ENCODE data around the gene BIK.
"Not testable (repeated sequence)": the region's sequence is repeated elsewhere in the genome, so short reads cannot be mapped to it uniquely, and the experiment has no call there.

BIK gene

DNA sequence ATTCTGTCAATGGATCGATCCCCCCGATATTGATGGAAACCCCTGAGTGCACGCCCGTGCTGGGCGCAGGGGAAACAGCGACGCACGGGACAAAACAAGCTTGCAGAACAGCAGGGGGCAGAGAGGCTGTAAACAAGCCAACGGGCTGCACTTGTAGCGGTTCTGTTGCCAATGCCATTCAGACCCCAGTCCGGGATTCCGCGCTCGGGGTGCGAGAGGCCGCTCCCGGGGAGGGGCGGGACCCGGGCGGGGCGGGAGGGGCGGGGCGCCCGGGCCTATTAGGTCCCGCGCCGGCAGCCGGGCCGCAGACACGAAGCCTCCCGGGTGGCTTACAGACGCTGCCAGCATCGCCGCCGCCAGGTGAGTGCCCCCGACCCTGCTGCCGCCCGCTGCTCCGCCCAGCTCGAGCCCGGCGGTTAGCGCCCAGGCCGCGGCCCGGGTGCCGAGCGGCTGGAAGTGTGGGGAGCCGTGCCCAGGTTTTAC, at the start of gene BIK:
BIK (plus strand) TSS at position 307 of the 483 bp plus-strand sequence. CDS start 13,273 bp downstream, outside the sequence.
- DNase-seq (ENCODE audit: low spot score): peak; percentile 82

- DNase-seq (ENCODE audit: low spot score): no peak
These were observed 44.4 kb upstream of the BIK start for GRCh38 chr22:43066134-43066533.

DNA sequence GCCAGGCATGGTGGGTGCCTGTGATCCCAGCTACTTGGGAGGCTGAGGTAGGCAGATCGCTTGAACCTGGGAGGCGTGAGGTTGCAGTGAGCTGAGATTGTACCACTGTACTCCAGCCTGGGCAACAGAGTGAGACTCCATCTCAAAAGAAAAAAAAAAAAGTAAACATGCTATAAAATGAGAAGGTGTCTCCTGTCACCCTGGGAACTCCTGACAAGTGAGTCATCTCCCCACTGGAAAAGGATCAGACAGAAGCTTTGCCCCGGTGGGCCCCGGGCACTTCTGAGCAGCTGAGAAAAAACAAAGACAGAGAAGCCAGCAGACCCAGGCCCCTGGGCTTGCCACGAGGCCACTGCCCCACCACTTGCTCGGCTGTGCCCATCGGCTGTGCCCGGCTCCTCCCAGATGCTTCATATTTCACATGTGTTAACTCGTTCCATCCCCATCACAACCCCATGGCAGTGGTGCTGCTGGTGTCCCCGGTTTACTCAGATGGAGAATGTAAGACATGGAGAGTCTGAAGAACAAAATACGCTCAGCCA, 43.6 kb upstream of the BIK start:
- no peak for DNase-seq (ENCODE audit: low spot score)

- no peak for DNase-seq (ENCODE audit: low spot score)
These were observed 33.3 kb upstream of the BIK start for GRCh38 chr22:43077121-43077877.

GRCh38 chr22:43078522-43078921, 32.0 kb upstream of the BIK start:
- DNase-seq (ENCODE audit: low spot score): no peak

DNA sequence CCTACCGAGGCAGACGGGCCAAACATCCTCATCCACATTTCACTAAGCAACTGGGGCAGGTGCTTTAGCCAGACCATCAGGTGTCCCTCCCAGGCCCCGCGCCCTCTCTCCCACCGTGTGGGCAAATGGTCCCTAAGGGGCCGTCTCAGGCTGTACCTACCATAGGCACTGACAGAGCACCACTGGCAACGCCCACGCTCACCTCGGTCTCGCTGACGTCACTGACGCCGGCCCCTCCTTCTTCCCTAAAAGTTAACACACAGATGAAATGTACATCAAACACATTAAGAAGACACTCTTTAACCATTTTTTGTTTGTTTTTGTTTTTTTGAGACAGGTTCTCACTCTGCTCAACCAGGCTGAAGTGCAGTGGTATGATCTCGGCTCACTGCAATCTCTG, 30.8 kb upstream of the BIK start:
- DNase-seq (ENCODE audit: low spot score): no peak

GRCh38 chr22:43080616-43081015, 29.9 kb upstream of the BIK start:
- no peak for DNase-seq (ENCODE audit: low spot score)

DNA sequence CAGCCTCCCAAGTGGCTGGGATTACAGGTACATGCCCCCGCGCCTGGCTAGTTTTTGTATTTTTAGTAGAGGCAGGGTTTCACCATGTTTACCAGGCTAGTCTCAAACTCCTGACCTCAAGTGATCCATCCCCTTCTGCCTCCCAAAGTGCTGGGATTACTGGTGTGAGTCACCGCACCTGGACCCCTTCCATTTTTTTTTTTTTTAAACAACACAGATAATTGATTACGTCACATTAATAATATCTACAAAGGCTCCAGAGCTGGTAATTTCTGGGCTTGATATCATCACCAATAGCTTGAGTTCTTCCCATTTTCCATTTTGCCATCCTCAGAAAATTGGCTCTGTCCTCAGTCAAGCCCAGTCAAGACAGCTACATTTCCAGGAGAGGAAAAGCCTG, 28.6 kb upstream of the BIK start:
- DNase-seq (ENCODE audit: low spot score): no peak

- no peak for DNase-seq (ENCODE audit: low spot score)
These were observed 24.6 kb upstream of the BIK start for GRCh38 chr22:43085658-43086606.

- no peak for DNase-seq (ENCODE audit: low spot score)
These were observed 21.9 kb upstream of the BIK start for GRCh38 chr22:43088627-43088983.

DNA sequence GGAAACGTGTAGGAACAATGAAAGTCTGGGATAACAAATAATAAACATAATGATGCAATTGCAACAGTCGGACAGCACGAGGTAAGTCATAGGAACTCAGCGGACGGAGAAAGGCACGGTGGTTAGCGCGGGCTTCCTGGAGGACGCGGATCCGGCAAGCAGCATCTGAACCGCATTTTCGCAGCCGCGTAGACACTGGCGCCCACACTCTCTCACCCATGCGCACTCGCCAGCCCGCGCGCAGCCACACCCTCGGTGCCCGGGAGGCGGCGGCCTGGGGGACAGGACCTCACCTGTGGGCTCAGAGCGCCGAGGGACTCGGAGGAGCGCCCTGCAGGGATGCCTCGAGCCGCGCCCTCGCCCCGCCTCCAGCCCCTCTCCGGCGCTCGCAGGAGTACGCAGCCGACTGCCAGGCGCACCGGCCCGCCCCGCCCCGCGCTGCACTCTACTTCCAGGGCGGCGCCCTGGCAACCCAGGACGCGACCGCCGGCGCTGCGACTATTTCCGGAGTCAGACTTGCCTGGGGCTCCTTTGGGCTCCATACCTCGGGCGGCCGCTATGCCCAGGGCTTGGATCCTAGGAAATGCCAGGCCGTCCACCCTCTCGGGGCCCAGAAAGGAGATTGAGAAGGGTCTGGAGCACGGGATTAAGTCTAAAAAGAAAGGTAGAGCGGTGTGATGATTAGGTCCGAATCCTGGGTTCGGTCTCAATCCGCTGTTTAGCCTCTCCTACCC, 21.4 kb upstream of the BIK start, which contains the start of gene TTLL1:
TTLL1 (minus strand) TSS at position 408 of the 734 bp plus-strand sequence. CDS start 13,805 bp downstream, outside the sequence.
- peak; percentile 94 for DNase-seq (ENCODE audit: low spot score)

DNA sequence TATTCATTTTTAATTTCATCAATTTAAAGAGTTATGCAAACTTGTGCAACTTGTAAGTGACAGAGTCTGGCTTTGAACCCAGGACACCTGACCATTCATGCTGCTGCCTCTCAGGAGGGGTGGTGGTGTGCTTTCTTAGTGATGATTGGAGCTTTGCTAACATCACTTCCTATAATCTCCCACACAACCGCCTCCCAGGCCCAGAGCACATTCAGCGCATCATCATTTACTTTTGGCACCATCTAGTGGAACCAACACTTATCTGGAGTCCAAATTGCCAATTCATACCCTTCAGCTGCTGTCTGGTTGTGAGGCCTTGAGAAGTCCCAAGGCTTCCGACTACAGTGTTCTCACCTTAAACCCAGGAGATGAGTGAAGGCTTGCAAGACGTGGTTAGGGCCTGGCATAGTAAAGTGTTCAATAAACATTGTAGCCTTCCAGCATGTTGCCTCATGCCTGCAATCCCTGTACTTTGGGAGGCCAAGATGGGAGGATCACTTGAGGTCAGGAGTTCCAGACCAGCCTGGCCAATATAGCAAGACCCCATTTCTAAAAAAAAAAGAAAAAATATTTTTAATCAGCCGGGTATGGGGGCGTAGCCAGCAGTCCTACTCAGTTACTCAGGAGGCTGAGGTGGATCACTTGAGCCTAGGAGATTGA, 20.3 kb upstream of the BIK start:
- DNase-seq (ENCODE audit: low spot score): peak; percentile 68

- no peak for DNase-seq (ENCODE audit: low spot score)
These were observed 18.5 kb upstream of the BIK start for GRCh38 chr22:43092085-43092484.

DNA sequence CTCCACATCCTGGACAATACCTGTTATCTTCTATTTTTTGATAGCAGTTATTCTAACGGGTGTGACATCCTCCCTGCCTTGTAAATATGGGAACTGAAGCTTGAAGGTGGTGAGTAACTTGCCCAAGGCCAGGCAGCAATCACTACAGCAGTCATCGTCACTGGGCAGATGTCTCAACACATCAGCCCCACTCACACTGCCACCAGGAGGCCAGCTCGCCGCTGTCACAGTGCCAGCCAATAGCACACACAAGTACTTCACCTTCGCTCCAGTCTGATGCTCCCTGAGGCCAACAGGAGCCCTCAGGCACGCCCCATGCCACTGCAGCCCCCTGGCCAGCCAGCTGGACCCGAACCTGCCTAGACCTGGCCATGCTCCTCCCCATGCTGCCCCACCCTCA, 16.5 kb upstream of the BIK start:
- DNase-seq (ENCODE audit: low spot score): peak; percentile 34

DNA sequence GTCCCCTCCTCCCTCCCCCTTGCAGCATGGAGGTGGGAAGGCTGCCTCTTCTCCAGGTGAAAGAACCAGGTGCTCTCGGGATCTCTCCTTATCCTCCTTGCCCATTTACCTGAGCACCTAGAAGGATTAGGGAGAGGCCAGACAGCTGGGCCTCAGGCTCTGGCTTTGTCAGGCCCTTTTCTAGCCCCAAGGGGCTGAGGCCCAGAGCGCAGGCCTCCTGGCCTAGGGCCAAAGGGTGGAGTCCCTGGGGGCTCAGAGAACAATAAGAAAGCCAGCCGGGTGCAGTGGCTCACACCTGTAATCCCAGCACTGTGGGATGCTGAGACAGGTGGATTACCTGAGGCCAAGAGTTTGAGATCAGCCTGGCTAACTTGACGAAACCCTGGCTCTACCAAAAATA, 16.0 kb upstream of the BIK start:
- DNase-seq (ENCODE audit: low spot score): no peak

DNA sequence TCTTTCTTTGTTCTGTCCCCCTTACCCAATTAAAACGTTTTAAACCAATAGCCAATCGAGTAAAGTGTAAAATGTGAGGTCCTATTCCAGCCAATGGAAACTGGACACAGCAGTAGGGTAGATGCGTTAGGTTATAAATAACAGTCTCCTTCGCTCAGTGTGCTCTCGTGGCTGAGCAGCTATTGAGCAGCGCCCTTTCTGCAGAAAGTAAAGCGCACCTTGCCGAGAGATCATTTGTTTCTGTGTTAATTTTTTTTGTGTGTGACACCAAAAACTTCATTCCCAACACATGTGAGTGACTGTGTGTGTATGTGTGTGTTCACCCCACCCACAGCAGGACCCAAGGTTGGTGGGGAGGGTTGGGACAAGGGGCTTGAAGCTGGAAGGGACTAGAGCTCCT, 14.1 kb upstream of the BIK start:
- DNase-seq (ENCODE audit: low spot score): no peak

DNA sequence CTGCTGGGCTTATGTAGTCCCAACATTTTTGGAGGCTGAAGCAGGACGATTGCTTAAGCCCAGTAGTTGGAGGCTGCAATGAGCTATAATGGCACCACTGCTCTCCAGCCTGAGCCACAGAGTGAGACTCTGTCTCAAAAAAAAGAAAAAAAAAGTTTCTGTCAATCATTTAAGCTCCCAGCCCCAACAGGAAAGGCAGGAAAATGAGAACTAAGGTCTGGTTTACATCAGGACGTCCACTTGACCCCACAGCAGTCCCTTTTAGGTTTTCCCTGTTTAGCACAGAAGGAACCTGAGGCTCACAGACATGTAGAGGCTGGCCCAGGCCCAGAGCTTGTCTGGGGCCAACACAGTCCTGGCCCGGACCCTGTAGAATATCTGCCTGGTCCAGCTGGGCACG, 12.2 kb upstream of the BIK start:
- no peak for DNase-seq (ENCODE audit: low spot score)

DNA sequence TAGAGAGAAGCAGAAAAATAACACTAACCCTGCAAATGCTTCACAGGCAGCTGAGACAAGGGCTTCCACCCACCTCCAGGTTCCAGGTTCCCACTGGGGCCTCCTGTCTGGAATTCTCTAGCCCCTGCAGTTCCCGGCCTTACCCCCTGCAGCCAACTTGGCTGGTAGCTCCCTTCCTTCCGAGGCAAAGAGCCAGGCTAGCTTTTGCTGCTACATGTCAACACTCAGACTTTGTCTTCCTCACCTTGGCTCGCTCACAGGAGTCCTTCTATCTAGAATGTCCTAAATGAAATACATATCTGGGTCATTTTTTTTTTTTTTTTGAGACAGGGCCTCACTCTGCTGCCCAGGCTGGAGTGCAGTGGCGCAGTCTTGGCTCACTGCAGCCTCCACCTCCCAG, 11.5 kb upstream of the BIK start:
- no peak for DNase-seq (ENCODE audit: low spot score)

- no peak for DNase-seq (ENCODE audit: low spot score)
These were observed 10.3 kb upstream of the BIK start for GRCh38 chr22:43100225-43100624.

DNA sequence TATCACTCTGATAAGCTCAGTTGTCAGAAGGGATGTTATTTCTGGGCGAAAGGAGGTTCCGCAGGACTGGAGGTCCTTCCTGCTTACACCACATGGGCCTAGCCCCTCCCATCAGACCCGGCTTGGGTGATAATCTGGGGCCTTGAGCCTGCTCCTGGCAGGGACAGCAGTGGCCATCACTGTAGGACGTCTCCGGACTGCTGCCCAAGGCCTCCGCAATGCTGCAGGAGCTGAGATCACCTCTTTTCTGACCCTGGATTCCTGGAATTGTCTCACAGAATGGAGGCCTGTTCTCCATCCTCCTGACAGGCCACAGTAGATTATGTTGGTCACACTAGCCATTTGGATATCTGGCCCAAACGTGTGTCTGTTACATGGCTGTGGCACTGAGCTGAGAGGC, 9.2 kb upstream of the BIK start:
- no peak for DNase-seq (ENCODE audit: low spot score)

DNA sequence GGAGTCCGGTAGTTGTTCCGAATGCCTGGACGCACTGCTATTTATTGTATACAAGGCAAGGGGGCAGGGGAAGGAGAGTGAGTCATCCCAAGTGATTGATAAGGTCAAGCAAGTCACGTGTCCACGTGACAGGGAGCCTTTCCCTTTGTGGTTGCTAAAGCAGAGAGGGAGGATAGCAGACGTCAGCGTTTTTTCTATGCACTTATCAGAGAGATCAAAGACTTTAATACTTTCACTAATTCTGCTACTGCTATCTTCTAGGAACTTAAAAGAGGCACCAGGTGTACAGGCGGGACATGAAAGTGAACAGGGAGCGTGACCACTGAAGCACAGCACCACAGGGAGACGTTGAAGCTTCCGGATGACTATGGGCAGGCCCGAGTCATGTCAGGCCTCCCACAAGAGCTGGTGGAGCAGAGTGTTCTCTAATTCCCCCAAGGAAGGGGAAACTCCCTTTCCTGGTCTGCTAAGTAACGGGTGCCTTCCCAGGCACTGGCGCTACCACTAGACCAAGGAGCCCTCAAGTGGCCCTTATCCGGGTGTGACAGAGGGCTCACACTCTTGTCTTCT, 6.4 kb upstream of the BIK start:
- not testable (repeated sequence) for DNase-seq (ENCODE audit: low spot score)

All from germinal center (tissue), 1 donor.